Liver (tissue), 9 donors: Measurements from ENCODE around the gene THSD4. TPM values are rescaled to one million over a fixed set of nuclear protein-coding genes. Genes with fewer than 3 reads are reported as not detected.

Experiments used
- DNase-seq: peaks from one replicate; pipeline ENCODE4 v3.0.0-alpha.2; 2017; ENCODE audit warnings: low spot score
- H3K27ac ChIP-seq, 2 donors: one replicate each; pipeline ENCODE4 v1.7.0; 2013; ENCODE audit warnings: inconsistent platforms in 2 of 2, low read length in 2 of 2, control low read depth in 1 of 2, low read depth in 1 of 2, mild to moderate bottlenecking in 1 of 2
- H3K27me3 ChIP-seq, 4 donors: one replicate each; pipeline versions ENCODE4 v1.6.1 to v1.7.0; 2013; ENCODE audit warnings: low read length in 3 of 4, inconsistent platforms in 1 of 4, mild to moderate bottlenecking in 1 of 4, moderate library complexity in 1 of 4; ENCODE audit not compliant: control insufficient read depth in 4 of 4, insufficient read depth in 4 of 4
- H3K36me3 ChIP-seq, 4 donors: one replicate each; pipeline versions ENCODE4 v1.6.1 to v1.7.0; 2013; ENCODE audit warnings: low read length in 3 of 4, mild to moderate bottlenecking in 3 of 4, low read depth in 1 of 4, moderate library complexity in 1 of 4; ENCODE audit not compliant: control insufficient read depth in 4 of 4, insufficient read depth in 3 of 4
- H3K4me1 ChIP-seq, 4 donors: one replicate each; pipeline versions ENCODE4 v1.6.1 to v1.7.0; 2013; ENCODE audit warnings: low read length in 3 of 4, mild to moderate bottlenecking in 3 of 4, moderate library complexity in 1 of 4; ENCODE audit not compliant: control insufficient read depth in 4 of 4, insufficient read depth in 4 of 4
- H3K4me3 ChIP-seq, 3 donors: one replicate each; pipeline versions ENCODE4 v1.6.1 to v1.7.0; 2013; ENCODE audit warnings: low read length in 3 of 3, control low read depth in 1 of 3, low read depth in 1 of 3, mild to moderate bottlenecking in 1 of 3
- H3K9ac ChIP-seq, 2 donors: one replicate each; pipeline ENCODE4 v1.7.0; 2013; ENCODE audit warnings: low read length in 2 of 2, mild to moderate bottlenecking in 2 of 2, moderate library complexity in 2 of 2, control low read depth in 1 of 2, low read depth in 1 of 2
- H3K9me3 ChIP-seq, 4 donors: one replicate each; pipeline versions ENCODE4 v1.6.1 to v1.7.0; 2013; ENCODE audit warnings: low read length in 3 of 4; ENCODE audit not compliant: control insufficient read depth in 4 of 4
- EGR1 ChIP-seq, 2 donors: IDR thresholded peaks; 2 replicates each; pipeline ENCODE4 v1.6.1; 2016 to 2018; ENCODE audit warnings: antibody characterized with exemption in 2 of 2, low read depth in 2 of 2
- FOXA1 ChIP-seq: IDR thresholded peaks from 2 replicates; pipeline ENCODE4 v1.6.1; 2016; ENCODE audit warnings: antibody characterized with exemption
- GABPA ChIP-seq, 2 donors: IDR thresholded peaks in 1 of 2; conservative IDR thresholded peaks in 1 of 2; 2 replicates each; pipeline ENCODE4 v1.6.1; 2016; ENCODE audit warnings: antibody characterized with exemption in 2 of 2, mild to moderate bottlenecking in 1 of 2, moderate library complexity in 1 of 2
- HNF4A ChIP-seq, 2 donors: conservative IDR thresholded peaks; 2 replicates each; pipeline ENCODE4 v1.6.1; 2016; ENCODE audit warnings: antibody characterized with exemption in 2 of 2, mild to moderate bottlenecking in 2 of 2
- HNF4G ChIP-seq: IDR thresholded peaks from 2 replicates; pipeline ENCODE4 v1.6.1; 2016; ENCODE audit warnings: antibody characterized with exemption
- JUND ChIP-seq, 2 donors: IDR thresholded peaks; 2 replicates each; pipeline ENCODE4 v1.6.1; 2016; ENCODE audit warnings: antibody characterized with exemption in 2 of 2
- NR2F2 ChIP-seq: IDR thresholded peaks from 2 replicates; pipeline ENCODE4 v1.6.1; 2016; ENCODE audit warnings: antibody characterized with exemption
- RAD21 ChIP-seq, 2 donors: IDR thresholded peaks; 2 replicates each; pipeline ENCODE4 v1.6.1; 2016; ENCODE audit warnings: antibody characterized with exemption in 2 of 2, mild to moderate bottlenecking in 2 of 2
- RXRA ChIP-seq, 2 donors: IDR thresholded peaks; 2 replicates each; pipeline ENCODE4 v1.6.1; 2017 to 2018; ENCODE audit warnings: antibody characterized with exemption in 2 of 2, mild to moderate bottlenecking in 1 of 2
- SP1 ChIP-seq: IDR thresholded peaks from 2 replicates; pipeline ENCODE4 v1.6.1; 2018; ENCODE audit warnings: antibody characterized with exemption, mild to moderate bottlenecking
- TAF1 ChIP-seq: conservative IDR thresholded peaks from 2 replicates; pipeline ENCODE4 v1.6.1; 2016; ENCODE audit warnings: antibody characterized with exemption, mild to moderate bottlenecking
- YY1 ChIP-seq: IDR thresholded peaks from 2 replicates; pipeline ENCODE4 v1.6.1; 2016; ENCODE audit warnings: antibody characterized with exemption, mild to moderate bottlenecking
- WGBS: extraction: QIAGEN DNeasy Blood & Tissue Kit; methylation state at CpG from one replicate; pipeline ENCODE4 v1.1.7; 2013; 5-methylcytosine and 5-hydroxymethylcytosine counted together
- polyA plus RNA-seq, 2 donors: library from polyadenylated mRNA; stranded (reverse) in 1 of 2; unstranded in 1 of 2; fragments of 200-250 nt in 1 of 2; fragments of >200 nt in 1 of 2; fragmentation: Nextera tagmentation in 1 of 2; extraction: Ambion mirVana in 1 of 2; gene quantifications; one replicate each; pipeline versions ENCODE4 v1.2.1 to v1.2.3, GENCODE V29; 2013 to 2015
- total RNA-seq, 2 donors: library from RNA; depleted of rRNA; stranded (reverse); fragments of >200 nt; gene quantifications; one replicate each; pipeline ENCODE4 v1.2.3, GENCODE V29; 2014
- TF ChIP-seq, protein P1 (sequence below): IDR thresholded peaks from 2 replicates; pipeline ENCODE4 v1.6.1; 2016; ENCODE audit warnings: antibody characterized with exemption, mild to moderate bottlenecking
- TF ChIP-seq, protein P2 (sequence below): IDR thresholded peaks from 2 replicates; pipeline ENCODE4 v1.6.1; 2016; ENCODE audit warnings: antibody characterized with exemption
- TF ChIP-seq, protein P3 (sequence below): IDR thresholded peaks from 2 replicates; pipeline ENCODE4 v1.6.1; 2016; ENCODE audit warnings: antibody characterized with exemption
- TF ChIP-seq, protein P4 (sequence below): IDR thresholded peaks from 2 replicates; pipeline ENCODE4 v1.6.1; 2016; ENCODE audit warnings: antibody characterized with exemption
- TF ChIP-seq, protein P5 (sequence below): fragments of 150-350 bp; IDR thresholded peaks from 2 replicates; pipeline ENCODE4 v1.5.1; 2017; ENCODE audit warnings: improper control_type of control experiment, low read depth, low read length; ENCODE audit not compliant: missing input control
- donor health status: healthy.
- donor health status: healthy.
- donor health status: healthy.
- donor health status: healthy.
- donor health status: healthy.

The THSD4 gene
- total and polyA plus RNA-seq, 4 donors = 0.23 to 11.5 (median 1.9) TPM

DNA sequence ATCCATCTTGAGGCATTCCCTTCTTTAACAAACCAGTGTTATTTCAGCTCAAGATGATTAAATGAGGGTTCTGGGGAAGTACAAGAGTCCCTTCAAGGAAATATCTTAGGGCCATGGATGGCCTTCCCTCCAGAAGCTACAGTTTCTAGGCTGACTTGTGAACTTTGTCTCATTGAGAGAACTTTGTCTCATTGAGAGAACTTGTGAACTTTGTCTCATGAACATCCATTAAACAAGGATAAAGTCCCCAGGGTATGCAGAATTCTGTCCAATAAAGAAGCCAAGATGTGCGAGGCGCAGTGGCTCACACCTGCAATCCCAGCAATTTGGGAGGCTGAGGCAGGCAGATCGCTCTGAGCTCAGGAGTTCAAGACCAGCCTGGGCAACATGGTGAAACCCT lies 341.5 kb downstream of the THSD4 start:
- 60% methylated on average over 3 of the region's 3 CpGs for WGBS
- H3K4me3 ChIP-seq = no peak overlapping the region
- no peaks in the 10 kb centered on the region for H3K9me3 ChIP-seq
- peaks cover 0 to 3% (median 1%) of the 10 kb centered on the region in 4 donors for H3K4me1 ChIP-seq
- H3K27ac ChIP-seq = no peak overlapping the region
- no peak for DNase-seq
- no peaks in the 10 kb centered on the region for H3K27me3 ChIP-seq
- H3K9ac ChIP-seq = no peak overlapping the region
- H3K36me3 ChIP-seq = no peaks in the 10 kb centered on the region
- TF ChIP-seq HNF4A (conservative IDR thresholded peaks at IDR 0.05) (peak; percentile 75 to 83), SP1 (no peak), NR2F2 (no peak), TAF1 (no peak), GABPA (IDR thresholded peaks at IDR 0.05 in 1 of 2, conservative IDR thresholded peaks at IDR 0.05 in 1 of 2) (no peak), FOXA1 (no peak), EGR1 (IDR thresholded peaks at IDR 0.05; ENCODE audit: low read depth in 2 of 2) (no peak), RXRA (IDR thresholded peaks at IDR 0.05) (peak in 1 of 2 donors; percentile 26), HNF4G (no peak)
- TF ChIP-seq, protein P1, sequence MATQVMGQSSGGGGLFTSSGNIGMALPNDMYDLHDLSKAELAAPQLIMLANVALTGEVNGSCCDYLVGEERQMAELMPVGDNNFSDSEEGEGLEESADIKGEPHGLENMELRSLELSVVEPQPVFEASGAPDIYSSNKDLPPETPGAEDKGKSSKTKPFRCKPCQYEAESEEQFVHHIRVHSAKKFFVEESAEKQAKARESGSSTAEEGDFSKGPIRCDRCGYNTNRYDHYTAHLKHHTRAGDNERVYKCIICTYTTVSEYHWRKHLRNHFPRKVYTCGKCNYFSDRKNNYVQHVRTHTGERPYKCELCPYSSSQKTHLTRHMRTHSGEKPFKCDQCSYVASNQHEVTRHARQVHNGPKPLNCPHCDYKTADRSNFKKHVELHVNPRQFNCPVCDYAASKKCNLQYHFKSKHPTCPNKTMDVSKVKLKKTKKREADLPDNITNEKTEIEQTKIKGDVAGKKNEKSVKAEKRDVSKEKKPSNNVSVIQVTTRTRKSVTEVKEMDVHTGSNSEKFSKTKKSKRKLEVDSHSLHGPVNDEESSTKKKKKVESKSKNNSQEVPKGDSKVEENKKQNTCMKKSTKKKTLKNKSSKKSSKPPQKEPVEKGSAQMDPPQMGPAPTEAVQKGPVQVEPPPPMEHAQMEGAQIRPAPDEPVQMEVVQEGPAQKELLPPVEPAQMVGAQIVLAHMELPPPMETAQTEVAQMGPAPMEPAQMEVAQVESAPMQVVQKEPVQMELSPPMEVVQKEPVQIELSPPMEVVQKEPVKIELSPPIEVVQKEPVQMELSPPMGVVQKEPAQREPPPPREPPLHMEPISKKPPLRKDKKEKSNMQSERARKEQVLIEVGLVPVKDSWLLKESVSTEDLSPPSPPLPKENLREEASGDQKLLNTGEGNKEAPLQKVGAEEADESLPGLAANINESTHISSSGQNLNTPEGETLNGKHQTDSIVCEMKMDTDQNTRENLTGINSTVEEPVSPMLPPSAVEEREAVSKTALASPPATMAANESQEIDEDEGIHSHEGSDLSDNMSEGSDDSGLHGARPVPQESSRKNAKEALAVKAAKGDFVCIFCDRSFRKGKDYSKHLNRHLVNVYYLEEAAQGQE = no peak
- TF ChIP-seq, protein P2, sequence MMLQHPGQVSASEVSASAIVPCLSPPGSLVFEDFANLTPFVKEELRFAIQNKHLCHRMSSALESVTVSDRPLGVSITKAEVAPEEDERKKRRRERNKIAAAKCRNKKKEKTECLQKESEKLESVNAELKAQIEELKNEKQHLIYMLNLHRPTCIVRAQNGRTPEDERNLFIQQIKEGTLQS = no peak
- TF ChIP-seq, protein P3, sequence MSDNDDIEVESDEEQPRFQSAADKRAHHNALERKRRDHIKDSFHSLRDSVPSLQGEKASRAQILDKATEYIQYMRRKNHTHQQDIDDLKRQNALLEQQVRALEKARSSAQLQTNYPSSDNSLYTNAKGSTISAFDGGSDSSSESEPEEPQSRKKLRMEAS = no peak

GRCh38 chr15:71458089-71458660 lies 342.9 kb downstream of the THSD4 start:
- Histone ChIP-seq H3K9me3 (no peaks in the 10 kb centered on the region), H3K4me1 (peaks cover 0 to 5% (median 3%) of the 10 kb centered on the region in 4 donors), H3K4me3 (no peak overlapping the region), H3K27ac (no peak overlapping the region), H3K9ac (no peak overlapping the region), H3K27me3 (no peaks in the 10 kb centered on the region), H3K36me3 (no peaks in the 10 kb centered on the region)
- DNase-seq = no peak
- 73% methylated on average over 2 of the region's 2 CpGs for WGBS
- TF ChIP-seq HNF4A (conservative IDR thresholded peaks at IDR 0.05) (no peak), JUND (IDR thresholded peaks at IDR 0.05) (no peak), YY1 (no peak), TAF1 (no peak), SP1 (no peak), EGR1 (IDR thresholded peaks at IDR 0.05; ENCODE audit: low read depth in 2 of 2) (no peak), NR2F2 (no peak), RXRA (IDR thresholded peaks at IDR 0.05) (no peak), RAD21 (IDR thresholded peaks at IDR 0.05) (no peak), GABPA (IDR thresholded peaks at IDR 0.05 in 1 of 2, conservative IDR thresholded peaks at IDR 0.05 in 1 of 2) (no peak)
- TF ChIP-seq, protein P4, sequence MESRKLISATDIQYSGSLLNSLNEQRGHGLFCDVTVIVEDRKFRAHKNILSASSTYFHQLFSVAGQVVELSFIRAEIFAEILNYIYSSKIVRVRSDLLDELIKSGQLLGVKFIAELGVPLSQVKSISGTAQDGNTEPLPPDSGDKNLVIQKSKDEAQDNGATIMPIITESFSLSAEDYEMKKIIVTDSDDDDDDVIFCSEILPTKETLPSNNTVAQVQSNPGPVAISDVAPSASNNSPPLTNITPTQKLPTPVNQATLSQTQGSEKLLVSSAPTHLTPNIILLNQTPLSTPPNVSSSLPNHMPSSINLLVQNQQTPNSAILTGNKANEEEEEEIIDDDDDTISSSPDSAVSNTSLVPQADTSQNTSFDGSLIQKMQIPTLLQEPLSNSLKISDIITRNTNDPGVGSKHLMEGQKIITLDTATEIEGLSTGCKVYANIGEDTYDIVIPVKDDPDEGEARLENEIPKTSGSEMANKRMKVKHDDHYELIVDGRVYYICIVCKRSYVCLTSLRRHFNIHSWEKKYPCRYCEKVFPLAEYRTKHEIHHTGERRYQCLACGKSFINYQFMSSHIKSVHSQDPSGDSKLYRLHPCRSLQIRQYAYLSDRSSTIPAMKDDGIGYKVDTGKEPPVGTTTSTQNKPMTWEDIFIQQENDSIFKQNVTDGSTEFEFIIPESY = no peak
- TF ChIP-seq, protein P5, sequence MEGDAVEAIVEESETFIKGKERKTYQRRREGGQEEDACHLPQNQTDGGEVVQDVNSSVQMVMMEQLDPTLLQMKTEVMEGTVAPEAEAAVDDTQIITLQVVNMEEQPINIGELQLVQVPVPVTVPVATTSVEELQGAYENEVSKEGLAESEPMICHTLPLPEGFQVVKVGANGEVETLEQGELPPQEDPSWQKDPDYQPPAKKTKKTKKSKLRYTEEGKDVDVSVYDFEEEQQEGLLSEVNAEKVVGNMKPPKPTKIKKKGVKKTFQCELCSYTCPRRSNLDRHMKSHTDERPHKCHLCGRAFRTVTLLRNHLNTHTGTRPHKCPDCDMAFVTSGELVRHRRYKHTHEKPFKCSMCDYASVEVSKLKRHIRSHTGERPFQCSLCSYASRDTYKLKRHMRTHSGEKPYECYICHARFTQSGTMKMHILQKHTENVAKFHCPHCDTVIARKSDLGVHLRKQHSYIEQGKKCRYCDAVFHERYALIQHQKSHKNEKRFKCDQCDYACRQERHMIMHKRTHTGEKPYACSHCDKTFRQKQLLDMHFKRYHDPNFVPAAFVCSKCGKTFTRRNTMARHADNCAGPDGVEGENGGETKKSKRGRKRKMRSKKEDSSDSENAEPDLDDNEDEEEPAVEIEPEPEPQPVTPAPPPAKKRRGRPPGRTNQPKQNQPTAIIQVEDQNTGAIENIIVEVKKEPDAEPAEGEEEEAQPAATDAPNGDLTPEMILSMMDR = no peak
- TF ChIP-seq, protein P3 = no peak
